Keratinocyte (primary cell): ENCODE results near the gene SOHLH1. TPM values are rescaled to one million over a fixed set of nuclear protein-coding genes. Genes with fewer than 3 reads are reported as not detected.

ENCODE experiments used
- DNase-seq: peaks from one replicate; pipeline ENCODE4 v3.0.0-alpha.2; 2011; ENCODE audit warnings: low read depth, missing footprints, low spot score
- FAIRE-seq: peaks from 2 replicates; lab custom pipeline; 2011; peaks lifted over from hg19 to GRCh38; lab: Jason Lieb, UNC
- H2AFZ ChIP-seq: 2 replicates; pipeline ENCODE4 v1.6.0; 2012; ENCODE audit warnings: low read length, control low read depth, inconsistent platforms; ENCODE audit not compliant: control insufficient read depth
- H3K27ac ChIP-seq: 2 replicates; pipeline ENCODE4 v1.5.1; 2011; ENCODE audit warnings: low read length; ENCODE audit not compliant: control insufficient read depth, insufficient read depth
- H3K27me3 ChIP-seq: 3 replicates; pipeline ENCODE4 v1.6.0; 2011; ENCODE audit warnings: low read length; ENCODE audit not compliant: control insufficient read depth, insufficient read depth; ENCODE audit errors: extremely low read depth
- H3K36me3 ChIP-seq, 2 experiments: 2 replicates in 1 of 2; 3 replicates in 1 of 2; pipeline ENCODE4 v1.5.1; 2011; ENCODE audit warnings: low read length in 2 of 2, mild to moderate bottlenecking in 1 of 2; ENCODE audit not compliant: control insufficient read depth in 2 of 2, insufficient read depth in 2 of 2; ENCODE audit errors: extremely low read depth in 1 of 2
- H3K4me1 ChIP-seq: 3 replicates; pipeline ENCODE4 v1.5.1; 2011; ENCODE audit warnings: low read length; ENCODE audit not compliant: control insufficient read depth, insufficient read depth; ENCODE audit errors: extremely low read depth
- H3K4me2 ChIP-seq: 3 replicates; pipeline ENCODE4 v1.6.0; 2011; ENCODE audit warnings: low read depth, low read length; ENCODE audit not compliant: control insufficient read depth, insufficient read depth; ENCODE audit errors: extremely low read depth
- H3K4me3 ChIP-seq, 3 experiments: fragments of 200-600 bp in 1 of 3; sonication (generic) in 1 of 3; 2 replicates in 2 of 3; 3 replicates in 1 of 3; pipeline ENCODE4 v1.5.1; 2011 to 2016; ENCODE audit warnings: low read length in 3 of 3, mild to moderate bottlenecking in 3 of 3, control low read depth in 2 of 3, inconsistent platforms in 1 of 3, low read depth in 1 of 3, mixed read lengths in 1 of 3, mixed run types in 1 of 3, moderate library complexity in 1 of 3; ENCODE audit not compliant: control insufficient read depth in 2 of 3, insufficient read depth in 2 of 3; ENCODE audit errors: extremely low read depth in 1 of 3
- H3K79me2 ChIP-seq: 2 replicates; pipeline ENCODE4 v1.6.0; 2012; ENCODE audit warnings: low read length; ENCODE audit not compliant: control insufficient read depth, insufficient read depth
- H3K9ac ChIP-seq: 3 replicates; pipeline ENCODE4 v1.6.0; 2011; ENCODE audit warnings: low read length; ENCODE audit not compliant: control insufficient read depth, insufficient read depth; ENCODE audit errors: extremely low read depth
- H3K9me1 ChIP-seq: 3 replicates; pipeline ENCODE4 v1.6.0; 2011; ENCODE audit warnings: low read length; ENCODE audit not compliant: control insufficient read depth, insufficient read depth; ENCODE audit errors: extremely low read depth
- H3K9me3 ChIP-seq: 2 replicates; pipeline ENCODE4 v1.5.1; 2012; ENCODE audit warnings: low read depth, low read length; ENCODE audit not compliant: control insufficient read depth
- H4K20me1 ChIP-seq: 3 replicates; pipeline ENCODE4 v1.6.0; 2011; ENCODE audit warnings: low read length; ENCODE audit not compliant: control insufficient read depth, insufficient read depth; ENCODE audit errors: extremely low read depth
- CTCF ChIP-seq, 3 experiments: IDR thresholded peaks in 1 of 3; conservative IDR thresholded peaks in 1 of 3; optimal IDR thresholded peaks in 1 of 3; 2 replicates in 2 of 3; 3 replicates in 1 of 3; pipeline versions ENCODE3 to v1.5.1; 2011; ENCODE audit warnings: low read length in 3 of 3, mild to moderate bottlenecking in 3 of 3, moderate library complexity in 2 of 3, control low read depth in 1 of 3, inconsistent platforms in 1 of 3; ENCODE audit not compliant: insufficient read depth in 2 of 3; ENCODE audit errors: extremely low read depth in 1 of 3
- EZH2 ChIP-seq: IDR thresholded peaks from one replicate; pipeline ENCODE4 v1.6.1; 2012; ENCODE audit warnings: inconsistent platforms, mild to moderate bottlenecking, low read length, moderate library complexity
- dilution Hi-C: fragments of 300-500 bp; cut with MboI; formaldehyde crosslinking; loops from one replicate; pipeline ENCODE4 v1.7.0; 2020; ENCODE audit warnings: low sequenced_read_pairs; ENCODE audit not compliant: extremely low pct_ligation_motif_present
- polyA plus RNA-seq, 5 experiments: library from polyadenylated mRNA; depleted of rRNA in 3 of 5; stranded (reverse) in 3 of 5; stranded (forward) in 1 of 5; unstranded in 1 of 5; fragments of >200 nt; gene quantifications; 1 replicate in 1 of 5; 2 replicates in 3 of 5; 3 replicates in 1 of 5; pipeline versions ENCODE4 v1.2.1 to v1.2.3, GENCODE V29; 2011 to 2012; ENCODE audit warnings: missing spikeins in 2 of 5, low read depth in 1 of 5, low replicate concordance in 1 of 5

Gene SOHLH1
- polyA plus RNA-seq, 1 donor (not counting 4 experiments of a cell fraction or from before 2014, with no cell fraction given), result not detected

DNA sequence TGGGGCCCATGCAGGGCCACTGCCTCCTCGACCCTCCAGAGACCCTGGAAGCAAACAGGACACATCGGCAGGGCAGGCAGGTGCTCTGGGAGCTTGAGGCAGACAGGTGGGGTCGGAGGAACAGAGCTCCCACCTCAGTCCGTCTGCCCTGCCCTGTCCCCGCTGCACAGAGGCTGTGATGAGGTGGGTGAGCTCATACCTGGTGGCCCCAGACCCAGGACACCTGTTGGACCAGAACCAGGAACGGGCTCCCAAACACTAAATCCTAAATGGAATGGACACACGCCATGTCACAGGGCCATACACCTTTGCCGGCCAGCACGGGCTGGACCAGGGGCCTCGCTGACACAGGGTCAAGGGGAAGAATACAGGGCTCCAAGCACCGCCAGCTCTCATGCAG lies 5.5 kb downstream of the SOHLH1 start:
- TF ChIP-seq CTCF (optimal IDR thresholded peaks at IDR 0.05 in 1 of 3, IDR thresholded peaks at IDR 0.05 in 1 of 3, conservative IDR thresholded peaks at IDR 0.05 in 1 of 3; ENCODE audit: extremely low read depth in 1 of 3, insufficient read depth in 2 of 3, low read length in 3 of 3), result no peak
- TF ChIP-seq EZH2, result no peak
- no peak for FAIRE-seq
- dilution Hi-C loops, result no loop called here
- peaks cover 1% of the 10 kb centered on the region for H3K9me3 ChIP-seq
- H3K9ac ChIP-seq, result no peak overlapping the region
- peaks cover 13% of the 10 kb centered on the region for H3K27me3 ChIP-seq
- H3K4me2 ChIP-seq, result no peak overlapping the region
- H4K20me1 ChIP-seq, result no peaks in the 10 kb centered on the region
- no peaks in the 10 kb centered on the region for H3K4me1 ChIP-seq
- H3K79me2 ChIP-seq, result no peaks in the 10 kb centered on the region
- no peaks in the 10 kb centered on the region for H3K36me3 ChIP-seq
- no peak overlapping the region for H3K4me3 ChIP-seq
- H3K9me1 ChIP-seq, result no peaks in the 10 kb centered on the region
- no peak for DNase-seq
- no peak overlapping the region for H2AFZ ChIP-seq
- H3K27ac ChIP-seq, result no peak overlapping the region

DNA sequence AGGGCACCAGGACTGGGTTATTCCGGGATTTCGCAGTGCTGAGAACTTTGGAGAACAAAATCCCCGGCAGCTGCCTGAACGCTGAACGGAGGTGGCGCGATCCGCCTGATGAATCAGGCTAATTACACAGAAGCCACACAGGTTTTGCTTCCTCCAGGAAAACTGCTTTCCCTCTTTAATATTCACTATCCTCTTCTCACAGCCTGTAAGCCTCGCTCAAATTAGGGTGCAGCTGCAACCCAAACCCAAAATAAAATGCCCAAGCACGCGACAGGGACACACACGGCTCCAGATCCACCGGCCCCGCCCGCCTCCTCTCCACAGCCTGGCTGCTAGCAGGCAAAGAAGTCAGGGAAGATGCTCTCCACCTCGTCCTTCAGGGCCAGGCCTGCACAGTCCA lies 6.0 kb downstream of the SOHLH1 start:
- Histone ChIP-seq H3K79me2 (no peaks in the 10 kb centered on the region), H3K9me3 (peaks cover 1% of the 10 kb centered on the region), H3K27me3 (peaks cover 13% of the 10 kb centered on the region), H2AFZ (no peak overlapping the region), H3K36me3 (no peaks in the 10 kb centered on the region), H3K27ac (no peak overlapping the region), H4K20me1 (no peaks in the 10 kb centered on the region), H3K4me2 (no peak overlapping the region), H3K4me1 (no peaks in the 10 kb centered on the region), H3K9me1 (no peaks in the 10 kb centered on the region), H3K9ac (no peak overlapping the region), H3K4me3 (no peak overlapping the region)
- TF ChIP-seq EZH2, result no peak
- TF ChIP-seq CTCF (optimal IDR thresholded peaks at IDR 0.05 in 1 of 3, IDR thresholded peaks at IDR 0.05 in 1 of 3, conservative IDR thresholded peaks at IDR 0.05 in 1 of 3; ENCODE audit: extremely low read depth in 1 of 3, insufficient read depth in 2 of 3, low read length in 3 of 3), result no peak
- FAIRE-seq, result no peak
- DNase-seq, result no peak
- dilution Hi-C loops, result no loop called here
